Esophagus squamous epithelium (tissue), 4 donors: Measurements from ENCODE around the gene CARD16.

Source experiments
- CTCF ChIP-seq, 6 experiments: fragments of 450-650 bp in 4 of 6; fragments of 200-600 bp in 2 of 6; sonication (generic) in 2 of 6; IDR thresholded peaks; one replicate each; pipeline ENCODE4 v1.5.1; 2016 to 2019; ENCODE audit warnings: antibody characterized with exemption in 6 of 6, mild to moderate bottlenecking in 4 of 6, moderate library complexity in 4 of 6
- POLR2A ChIP-seq, 4 donors: fragments of 450-650 bp; IDR thresholded peaks; one replicate each; pipeline ENCODE4 v1.6.1; 2017; ENCODE audit warnings: antibody characterized with exemption in 4 of 4, mild to moderate bottlenecking in 4 of 4, moderate library complexity in 3 of 4

- TF ChIP-seq POLR2A (IDR thresholded peaks at IDR 0.05) (no peak), CTCF (IDR thresholded peaks at IDR 0.05) (no peak)
Observed at GRCh38 chr11:104991994-104992393, 53.1 kb downstream of the CARD16 start.
